ENCODE results near the gene CLPSL1. TPM values are rescaled to one million over a fixed set of nuclear protein-coding genes. Genes with fewer than 3 reads are reported as not detected.

Gene CLPSL1
- total and polyA plus RNA-seq, 2 of the 8 experiments (the other 6 are each of a cell fraction or from before 2014, with no cell fraction given): not detected

DNA sequence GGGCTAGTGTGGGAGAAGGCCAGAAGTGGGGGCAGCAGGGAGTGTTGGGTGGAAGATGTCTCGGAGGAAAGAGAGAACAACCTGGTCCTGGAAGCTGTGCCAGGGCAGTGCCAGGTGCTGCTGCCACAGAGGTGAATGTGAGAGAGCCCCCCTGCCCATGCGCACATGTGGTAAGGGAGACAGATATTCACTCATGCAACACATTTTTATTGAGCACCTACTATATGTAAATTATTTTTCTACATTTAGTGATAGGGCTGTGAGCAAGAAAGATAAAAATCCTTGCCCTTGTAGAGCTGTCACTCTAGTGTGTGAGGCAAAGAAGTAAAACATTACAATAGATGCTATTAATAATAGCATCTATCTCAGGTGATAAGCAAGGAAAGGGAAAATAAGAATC is 471 bp downstream of the CLPSL1 start:
- Histone ChIP-seq H4K8ac (ENCODE audit: extremely low read depth, insufficient read depth, low read length) (no peak overlapping the region), H3K27me3 (replicated peaks in 1 of 4; ENCODE audit: control insufficient read depth in 3 of 4, extremely low read depth in 1 of 4, insufficient read depth in 3 of 4, low read length in 3 of 4) (no peaks in the 10 kb centered on the region; a peak in 2 of 7 replicates), H3K23me2 (ENCODE audit: low read depth, low read length) (peaks cover 5% of the 10 kb centered on the region), H3K23ac (ENCODE audit: insufficient read length) (no peak overlapping the region), H2AFZ (ENCODE audit: low read length) (no peak overlapping the region), H3K4me3 (ENCODE audit: extremely low read depth in 1 of 4, insufficient read depth in 2 of 4, low read depth in 3 of 4, low read length in 4 of 4) (no peak overlapping the region), H3K79me1 (ENCODE audit: low read depth, low read length) (no peaks in the 10 kb centered on the region), H3K18ac (ENCODE audit: extremely low read depth, low read length) (no peak overlapping the region), H2BK15ac (ENCODE audit: low read length) (no peak overlapping the region), H3K56ac (replicated peaks; ENCODE audit: insufficient read length, low read depth, low read length) (no peak overlapping the region), H2BK120ac (replicated peaks; ENCODE audit: low read depth, low read length) (no peak overlapping the region), H2BK20ac (ENCODE audit: low read length) (no peak overlapping the region), H3K4me1 (replicated peaks in 1 of 4; ENCODE audit: control insufficient read depth in 3 of 4, insufficient read depth in 4 of 4, low read length in 3 of 4) (peaks cover 0 to 3% (median under 1%) of the 10 kb centered on the region in 4 experiments; a peak in 2 of 7 replicates), H3K14ac (ENCODE audit: insufficient read length) (no peak overlapping the region), H2AK5ac (ENCODE audit: low read depth, low read length) (no peak overlapping the region), H3K79me2 (ENCODE audit: control insufficient read depth in 1 of 2, insufficient read depth in 2 of 2, low read length in 2 of 2) (no peaks in the 10 kb centered on the region), H3K9me3 (ENCODE audit: insufficient read depth in 2 of 2, low read depth in 1 of 2, low read length in 1 of 2) (no peaks in the 10 kb centered on the region), H3K4me2 (ENCODE audit: insufficient read depth in 1 of 2, low read depth in 2 of 2, low read length in 2 of 2) (no peak overlapping the region), H2BK12ac (ENCODE audit: low read depth, low read length) (no peak overlapping the region), H3K27ac (ENCODE audit: low read depth, low read length) (no peak overlapping the region), H2BK5ac (ENCODE audit: low read depth, low read length) (no peak overlapping the region), H3K4ac (replicated peaks; ENCODE audit: insufficient read length, low read depth, low read length) (no peak overlapping the region), H4K91ac (replicated peaks; ENCODE audit: insufficient read length, low read length) (no peak overlapping the region), H4K5ac (ENCODE audit: insufficient read length, low read depth, low read length) (no peak overlapping the region), H4K20me1 (replicated peaks in 1 of 2; ENCODE audit: control insufficient read depth in 1 of 2, insufficient read depth in 2 of 2, low read length in 2 of 2) (no peaks in the 10 kb centered on the region), H3K36me3 (ENCODE audit: control insufficient read depth in 2 of 4, insufficient read depth in 4 of 4, low read length in 3 of 4) (no peaks in the 10 kb centered on the region), H3K9ac (replicated peaks in 1 of 4; ENCODE audit: extremely low read depth in 1 of 4, low read depth in 3 of 4, low read length in 3 of 4) (no peak overlapping the region)
- DNase-seq (ENCODE audit: low read depth in 1 of 2, low spot score in 2 of 2): no peak
- POLR2A ChIA-PET (ENCODE audit: partially characterized antibody): interaction anchor here (1.3 kb wide), 1 partner anchor 17 kb away, joined by 5 read pairs; no protein-coding TSS in a partner anchor
- WGBS, 2 experiments (ENCODE audit: extremely low coverage in 1 of 2, insufficient coverage in 1 of 2, insufficient read length in 1 of 2, insufficient replicate concordance in 2 of 2, low coverage in 1 of 2, low lambda C conversion rate in 2 of 2, missing lambda C conversion rate in 1 of 2): 86% methylated on average over 2 of the region's 2 CpGs; no CpG with 5 or more reads in 1 of the 2 experiments
- CTCF ChIA-PET (ENCODE audit: partially characterized antibody): interaction anchor here (1.4 kb wide), 1 partner anchor 16 kb away, joined by 3 read pairs; the partner anchor contains the start of gene CLPS
- FAIRE-seq: no peak
- TF ChIP-seq SRF (IDR thresholded peaks at IDR 0.05; ENCODE audit: low read depth, low read length): no peak
- TF ChIP-seq SIX5 (IDR thresholded peaks at IDR 0.05; ENCODE audit: low read depth, low read length): no peak
- TF ChIP-seq, protein P1, sequence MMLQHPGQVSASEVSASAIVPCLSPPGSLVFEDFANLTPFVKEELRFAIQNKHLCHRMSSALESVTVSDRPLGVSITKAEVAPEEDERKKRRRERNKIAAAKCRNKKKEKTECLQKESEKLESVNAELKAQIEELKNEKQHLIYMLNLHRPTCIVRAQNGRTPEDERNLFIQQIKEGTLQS (IDR thresholded peaks at IDR 0.05; ENCODE audit: insufficient read depth, low read depth, low read length): no peak
